Keratinocyte (primary cell): Measurements from ENCODE around the gene KLHL34.

Source experiments
- CTCF ChIP-seq, 3 experiments: IDR thresholded peaks in 1 of 3; conservative IDR thresholded peaks in 1 of 3; optimal IDR thresholded peaks in 1 of 3; 2 replicates in 2 of 3; 3 replicates in 1 of 3; pipeline versions ENCODE3 to v1.5.1; 2011; ENCODE audit warnings: low read length in 3 of 3, mild to moderate bottlenecking in 3 of 3, moderate library complexity in 2 of 3, control low read depth in 1 of 3, inconsistent platforms in 1 of 3; ENCODE audit not compliant: insufficient read depth in 2 of 3; ENCODE audit errors: extremely low read depth in 1 of 3
- EZH2 ChIP-seq: IDR thresholded peaks from one replicate; pipeline ENCODE4 v1.6.1; 2012; ENCODE audit warnings: inconsistent platforms, mild to moderate bottlenecking, low read length, moderate library complexity

GRCh38 chrX:21658152-21658737 is at the start of gene KLHL34:
- TF ChIP-seq CTCF (optimal IDR thresholded peaks at IDR 0.05 in 1 of 3, IDR thresholded peaks at IDR 0.05 in 1 of 3, conservative IDR thresholded peaks at IDR 0.05 in 1 of 3; ENCODE audit: extremely low read depth in 1 of 3, insufficient read depth in 2 of 3, low read length in 3 of 3) (no peak), EZH2 (no peak)
